Stimulated activated CD8-positive, alpha-beta memory T cell treated with anti-CD3 and anti-CD28 coated beads, Interleukin-4, amount 100 ng/mL, for 4 hours (primary cell): ENCODE data around the gene EPHB6.
A peak's percentile ranks its signal among the peaks of the same experiment; 100 is the strongest.

Experiments
- DNase-seq, 2 donors: peaks; one replicate each; pipeline ENCODE4 v3.0.0-alpha.2; 2020; ENCODE audit warnings: low read depth in 2 of 2, low spot score in 1 of 2

Gene EPHB6

GRCh38 chr7:142833174-142834048 lies 21.5 kb upstream of the EPHB6 start:
- DNase-seq: no peak

GRCh38 chr7:142835487-142835886 lies 19.4 kb upstream of the EPHB6 start:
- no peak for DNase-seq

- DNase-seq: no peak
These were observed 18.4 kb upstream of the EPHB6 start for GRCh38 chr7:142836426-142836825.

GRCh38 chr7:142838461-142839213 lies 16.2 kb upstream of the EPHB6 start:
- DNase-seq: no peak

DNA sequence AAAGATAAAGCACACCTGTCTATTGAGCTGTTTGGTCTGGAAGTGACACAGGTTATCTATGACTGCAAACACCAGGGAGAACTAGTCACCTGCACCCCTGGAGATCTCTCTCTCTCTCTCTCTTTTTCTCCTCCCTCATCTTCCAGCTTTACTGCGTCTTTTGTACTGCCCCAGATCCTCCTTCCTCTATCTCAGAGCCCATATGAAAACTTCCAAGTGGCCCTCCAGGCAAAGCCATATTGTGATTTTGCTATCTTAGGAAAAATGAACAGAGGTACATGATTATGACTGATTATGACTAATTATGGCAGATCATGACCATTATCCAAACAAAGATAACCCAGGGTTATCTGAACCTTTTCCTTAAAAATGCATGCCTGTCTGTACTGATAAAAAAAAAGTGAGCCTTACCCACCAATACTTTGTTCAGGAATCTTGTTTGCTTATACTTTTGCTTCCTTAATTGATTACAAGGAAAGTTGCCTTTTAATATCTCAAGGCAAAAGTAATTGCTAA lies 12.6 kb upstream of the EPHB6 start:
- DNase-seq: no peak

- no peak for DNase-seq
These were observed 7.5 kb upstream of the EPHB6 start for GRCh38 chr7:142847353-142847752.

GRCh38 chr7:142851269-142851668 lies 3.6 kb upstream of the EPHB6 start:
- DNase-seq: no peak

DNA sequence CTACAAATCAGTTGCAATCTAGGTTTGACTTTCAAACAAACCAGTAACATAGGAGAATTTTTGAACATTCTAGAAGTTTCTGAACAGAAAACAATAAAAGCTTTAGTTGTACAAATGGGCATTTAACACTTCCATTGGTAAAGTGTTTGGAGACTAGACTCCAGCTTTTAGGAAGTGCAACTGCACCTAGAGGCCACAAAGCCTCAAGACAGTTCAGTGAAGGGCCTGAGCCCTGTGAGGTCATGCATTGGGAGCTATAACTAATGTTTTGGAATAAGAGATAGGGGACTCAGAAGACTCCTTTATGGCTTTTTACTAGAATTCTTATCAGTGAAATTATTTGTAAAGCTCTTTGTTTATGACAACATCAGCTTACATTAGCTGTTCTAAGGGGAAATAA lies 3.0 kb upstream of the EPHB6 start:
- DNase-seq: no peak

- peak; percentile 21 to 32 for DNase-seq
These were observed 1.0 kb upstream of the EPHB6 start for GRCh38 chr7:142853739-142854371.

- DNase-seq: no peak
These were observed 353 bp downstream of the EPHB6 start for GRCh38 chr7:142855114-142855743.

GRCh38 chr7:142855756-142856564 lies 1.1 kb downstream of the EPHB6 start:
- DNase-seq: no peak

GRCh38 chr7:142856565-142857245 lies 1.8 kb downstream of the EPHB6 start:
- DNase-seq: no peak

DNA sequence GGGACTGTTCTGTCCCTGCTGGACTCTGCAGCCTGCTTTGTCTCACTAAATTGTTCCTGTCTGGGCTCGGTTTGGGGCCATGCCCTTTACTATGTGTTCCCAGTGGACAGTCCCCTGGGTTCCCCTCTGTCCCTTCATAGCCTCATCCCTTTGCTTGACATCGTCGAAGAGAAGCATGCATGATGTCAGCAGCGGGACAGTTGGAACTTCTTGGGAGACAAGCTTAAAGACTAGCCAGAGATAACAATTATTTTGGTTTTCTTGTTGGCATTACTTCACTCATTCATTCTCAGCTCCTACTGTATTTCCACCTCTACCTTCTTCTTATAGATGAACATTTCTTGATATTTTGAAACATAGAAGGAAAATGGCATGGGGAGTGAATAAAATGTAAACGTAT lies 2.7 kb downstream of the EPHB6 start:
- no peak for DNase-seq

DNA sequence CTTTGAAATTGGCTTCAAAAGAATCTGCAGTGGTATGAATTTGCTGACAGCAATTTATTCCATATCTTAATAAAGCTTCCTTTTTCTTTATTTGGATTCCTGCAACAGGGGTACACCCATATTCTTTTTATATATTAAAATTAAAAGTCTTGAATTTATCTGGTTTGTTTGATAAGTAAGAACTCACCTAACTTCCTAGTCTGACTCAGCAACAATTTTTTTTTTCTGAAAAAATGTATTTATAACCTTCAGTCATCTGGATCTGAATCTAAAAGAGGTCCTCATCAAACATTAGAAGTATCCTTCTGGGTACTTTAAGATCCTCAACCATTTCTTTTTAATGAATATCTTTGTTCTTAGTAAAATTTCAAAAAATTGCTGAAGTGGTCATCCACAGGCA lies 4.5 kb downstream of the EPHB6 start:
- DNase-seq: no peak

GRCh38 chr7:142859829-142860228 lies 5.0 kb downstream of the EPHB6 start:
- DNase-seq: no peak

DNA sequence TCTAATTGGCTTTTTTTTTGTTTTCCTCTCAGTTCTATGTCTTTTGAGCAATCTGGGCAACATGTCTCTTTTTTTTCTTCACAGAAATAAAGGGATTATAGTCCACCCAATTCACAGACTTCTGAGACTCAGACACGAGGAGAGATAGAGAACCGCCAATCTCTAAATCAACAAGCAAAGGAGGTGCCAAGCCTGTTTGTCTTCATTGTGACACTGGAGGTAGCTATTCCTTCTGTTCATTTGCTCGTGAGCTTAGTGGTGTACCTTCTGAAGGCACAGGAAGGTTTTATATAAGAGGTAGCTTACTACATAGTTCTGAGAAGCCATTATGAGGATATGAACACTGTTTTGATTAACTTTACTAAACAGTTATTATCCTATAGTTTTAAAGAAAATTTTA lies 6.1 kb downstream of the EPHB6 start:
- DNase-seq: no peak

- DNase-seq: no peak
These were observed 7.5 kb downstream of the EPHB6 start for GRCh38 chr7:142862351-142862750.

GRCh38 chr7:142862786-142863400 lies 8.0 kb downstream of the EPHB6 start:
- no peak for DNase-seq

GRCh38 chr7:142863891-142864685 lies 9.2 kb downstream of the EPHB6 start:
- no peak for DNase-seq
